Measurements from ENCODE around the gene DIS3L2. TPM values are rescaled to one million over a fixed set of nuclear protein-coding genes. Genes with fewer than 3 reads are reported as not detected.

DIS3L2 gene
- total RNA-seq, 4 donors from 2014 or later: 16.1 to 26.7 (median 22.0) TPM

GRCh38 chr2:232351686-232352510 lies 390.4 kb downstream of the DIS3L2 start:
- TF ChIP-seq POLR2A (IDR thresholded peaks at IDR 0.05; ENCODE audit: low read depth) (no peak), EP300 (IDR thresholded peaks at IDR 0.05) (no peak), POLR2AphosphoS5 (IDR thresholded peaks at IDR 0.05) (no peak), CTCF (IDR thresholded peaks at IDR 0.05) (no peak)
- no peak overlapping the region for H3K4me3 ChIP-seq
- H3K9me3 ChIP-seq: peaks cover 0 to 5% (median 0%) of the 10 kb centered on the region in 4 donors
- peaks cover 5 to 24% (median 19%) of the 10 kb centered on the region in 4 donors for H3K4me1 ChIP-seq
- intact Hi-C loops (cut with DNase I): no loop called here
- no peaks in the 10 kb centered on the region for H3K36me3 ChIP-seq
- WGBS: 4% methylated on average over 26 of the region's 73 CpGs
- H3K27ac ChIP-seq (replicated peaks in 1 of 4): no peak overlapping the region
- peaks cover 6 to 77% (median 48%) of the 10 kb centered on the region in 4 donors for H3K27me3 ChIP-seq
- no peak for DNase-seq (ENCODE audit: extremely low spot score)

DNA sequence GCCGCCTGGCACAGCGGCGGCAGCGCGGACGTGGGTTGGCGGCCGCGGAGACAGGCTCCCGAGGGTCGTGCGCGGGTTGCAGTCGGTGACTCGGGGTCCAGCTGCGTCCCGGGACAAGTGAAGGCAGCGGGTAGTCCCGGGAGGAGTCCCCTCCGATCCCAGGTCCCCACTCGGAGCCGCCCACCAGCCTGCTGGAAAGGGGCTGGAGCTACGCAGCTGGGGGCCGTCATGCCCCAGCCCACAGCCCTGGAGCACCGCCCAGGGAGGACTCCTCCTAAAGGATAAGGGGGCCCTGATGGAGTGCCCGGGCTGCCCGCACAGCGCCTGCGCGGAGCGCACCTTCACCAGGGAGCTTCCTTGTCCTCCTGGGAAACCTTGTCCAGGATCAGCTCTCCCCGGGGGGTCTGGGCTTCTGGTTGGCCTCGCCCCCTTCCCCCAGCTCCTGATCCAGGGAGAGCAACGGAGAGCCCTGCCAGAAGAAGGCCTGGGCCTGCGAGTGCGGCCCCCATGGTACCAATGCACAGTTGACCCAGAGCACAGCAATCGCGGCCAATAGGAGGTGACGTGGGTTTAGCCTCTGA lies 391.1 kb downstream of the DIS3L2 start:
- Histone ChIP-seq H3K27ac (replicated peaks in 1 of 4) (no peak overlapping the region), H3K36me3 (no peaks in the 10 kb centered on the region), H3K9me3 (peaks cover 0 to 2% (median 0%) of the 10 kb centered on the region in 4 donors), H3K4me3 (no peak overlapping the region), H3K27me3 (peaks cover 6 to 77% (median 48%) of the 10 kb centered on the region in 4 donors), H3K4me1 (peaks cover 5 to 24% (median 19%) of the 10 kb centered on the region in 4 donors)
- intact Hi-C loops (cut with DNase I): no loop called here
- no peak for TF ChIP-seq EP300 (IDR thresholded peaks at IDR 0.05)
- 67% methylated on average over 1 of the region's 39 CpGs for WGBS
- DNase-seq (ENCODE audit: extremely low spot score): no peak

DNA sequence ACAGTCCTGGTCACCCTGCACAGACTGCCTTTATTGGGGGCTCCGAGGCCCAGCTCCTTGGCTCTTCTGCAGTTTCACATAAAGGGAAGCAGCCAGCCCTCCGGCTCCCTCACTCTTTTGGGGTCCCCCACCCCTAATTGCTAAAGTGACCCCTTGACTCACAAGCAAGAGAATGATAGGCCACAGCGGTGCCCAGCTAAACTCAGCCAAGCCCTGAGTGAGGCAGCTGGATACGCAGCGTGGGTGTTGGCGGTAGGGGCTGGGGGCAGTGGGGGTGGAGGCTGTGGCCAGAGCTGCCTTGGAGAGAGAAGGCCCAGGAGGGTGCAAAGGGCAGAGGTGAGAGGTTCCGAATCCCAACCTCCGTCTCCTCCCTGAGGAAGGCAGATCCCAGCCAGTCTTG lies 391.6 kb downstream of the DIS3L2 start:
- intact Hi-C loops (cut with DNase I): no loop called here
- peaks cover 5 to 24% (median 19%) of the 10 kb centered on the region in 4 donors for H3K4me1 ChIP-seq
- peaks cover 6 to 75% (median 48%) of the 10 kb centered on the region in 4 donors for H3K27me3 ChIP-seq
- no peak overlapping the region for H3K27ac ChIP-seq (replicated peaks in 1 of 4)
- no peaks in the 10 kb centered on the region for H3K36me3 ChIP-seq
- DNase-seq (ENCODE audit: extremely low spot score): no peak
- H3K9me3 ChIP-seq: no peaks in the 10 kb centered on the region
- H3K4me3 ChIP-seq: no peak overlapping the region
- TF ChIP-seq POLR2A (IDR thresholded peaks at IDR 0.05; ENCODE audit: low read depth): no peak
- TF ChIP-seq CTCF (IDR thresholded peaks at IDR 0.05): no peak
- no peak for TF ChIP-seq POLR2AphosphoS5 (IDR thresholded peaks at IDR 0.05)
- TF ChIP-seq EP300 (IDR thresholded peaks at IDR 0.05): no peak
- 82% methylated on average over 8 of the region's 8 CpGs for WGBS

- peaks cover 5 to 24% (median 19%) of the 10 kb centered on the region in 4 donors for H3K4me1 ChIP-seq
- H3K9me3 ChIP-seq: no peaks in the 10 kb centered on the region
- no peaks in the 10 kb centered on the region for H3K36me3 ChIP-seq
- intact Hi-C loops (cut with DNase I): no loop called here
- no peak overlapping the region for H3K4me3 ChIP-seq
- H3K27me3 ChIP-seq: peaks cover 6 to 69% (median 48%) of the 10 kb centered on the region in 4 donors
- H3K27ac ChIP-seq (replicated peaks in 1 of 4): no peak overlapping the region
- WGBS: 88% methylated on average over 6 of the region's 7 CpGs
- DNase-seq (ENCODE audit: extremely low spot score): no peak
- TF ChIP-seq EP300 (IDR thresholded peaks at IDR 0.05): no peak
- TF ChIP-seq POLR2AphosphoS5 (IDR thresholded peaks at IDR 0.05): no peak
- TF ChIP-seq POLR2A (IDR thresholded peaks at IDR 0.05; ENCODE audit: low read depth): no peak
- TF ChIP-seq CTCF (IDR thresholded peaks at IDR 0.05): no peak
These were observed 392.1 kb downstream of the DIS3L2 start for GRCh38 chr2:232353660-232354059.

- H3K27me3 ChIP-seq: peaks cover 6 to 65% (median 48%) of the 10 kb centered on the region in 4 donors
- peaks cover 5 to 24% (median 19%) of the 10 kb centered on the region in 4 donors for H3K4me1 ChIP-seq
- TF ChIP-seq POLR2AphosphoS5 (IDR thresholded peaks at IDR 0.05) (no peak), EP300 (IDR thresholded peaks at IDR 0.05) (no peak), POLR2A (IDR thresholded peaks at IDR 0.05; ENCODE audit: low read depth) (no peak)
- intact Hi-C loops (cut with DNase I): no loop called here
- DNase-seq (ENCODE audit: extremely low spot score): no peak
- H3K9me3 ChIP-seq: no peaks in the 10 kb centered on the region
- no peak overlapping the region for H3K27ac ChIP-seq (replicated peaks in 1 of 4)
- H3K4me3 ChIP-seq: no peak overlapping the region
- H3K36me3 ChIP-seq: no peaks in the 10 kb centered on the region
- 98% methylated on average over 4 of the region's 5 CpGs for WGBS
These were observed 392.6 kb downstream of the DIS3L2 start for GRCh38 chr2:232354069-232354468.

Data from esophagus muscularis mucosa (tissue), 4 donors.